HG03354 (cell line): ENCODE data around the gene LCE5A.
"Not testable (repeated sequence)": the region's sequence is repeated elsewhere in the genome, so short reads cannot be mapped to it uniquely, and the experiment has no call there.

Source experiments
- ATAC-seq: cut with Tn5 transposase; IDR thresholded peaks from one replicate; pipeline ENCODE4 v1.9.1; 2021; ENCODE audit warnings: mild to moderate bottlenecking; ENCODE audit not compliant: unreplicated experiment, poor library complexity, severe bottlenecking

The LCE5A gene, protein sequence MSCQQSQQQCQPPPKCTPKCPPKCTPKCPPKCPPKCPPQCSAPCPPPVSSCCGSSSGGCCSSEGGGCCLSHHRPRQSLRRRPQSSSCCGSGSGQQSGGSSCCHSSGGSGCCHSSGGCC

DNA sequence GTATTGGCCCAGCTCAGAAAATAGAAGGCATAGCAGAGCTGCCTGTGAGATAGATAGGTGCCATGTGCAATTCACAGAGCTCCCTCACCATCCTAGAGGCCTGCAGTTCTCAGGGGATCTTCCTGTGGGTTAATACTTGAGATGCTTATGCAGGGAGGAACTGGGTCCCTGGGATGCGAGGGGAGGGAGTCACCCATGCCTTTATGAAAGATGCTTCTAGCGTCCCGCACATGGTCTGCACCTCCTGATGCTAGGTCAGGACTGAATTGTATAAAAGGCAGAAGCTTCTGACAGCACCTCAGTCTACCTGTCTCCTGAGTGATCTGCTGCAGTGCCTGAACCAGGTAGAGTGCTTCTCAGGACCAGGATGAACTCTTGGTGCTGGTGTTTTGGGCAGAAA lies at the start of gene LCE5A:
Gene LCE5A (plus strand): TSS at position 301 of the 400 bp plus-strand sequence. CDS start 732 bp downstream, outside the sequence.
- no peak for ATAC-seq

DNA sequence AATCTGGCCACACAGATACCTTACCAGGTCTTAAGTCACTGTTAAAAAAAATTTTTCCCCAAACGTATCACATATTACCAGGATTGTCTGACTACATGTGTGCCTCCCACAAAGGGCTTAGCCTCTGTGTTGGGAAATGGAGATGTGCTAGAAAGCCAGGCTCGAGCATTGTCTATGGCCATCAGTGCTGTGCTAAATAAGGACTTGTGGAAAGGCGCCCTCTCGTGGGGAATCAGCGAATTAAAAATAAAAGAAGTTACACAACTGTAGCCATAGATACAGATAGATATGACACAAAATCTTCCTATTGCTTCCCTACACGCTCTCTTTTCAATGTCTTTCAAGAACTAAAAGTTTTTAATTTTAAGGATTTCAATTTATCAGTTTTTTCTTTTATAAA lies 49.1 kb upstream of the LCE5A start:
- no peak for ATAC-seq

DNA sequence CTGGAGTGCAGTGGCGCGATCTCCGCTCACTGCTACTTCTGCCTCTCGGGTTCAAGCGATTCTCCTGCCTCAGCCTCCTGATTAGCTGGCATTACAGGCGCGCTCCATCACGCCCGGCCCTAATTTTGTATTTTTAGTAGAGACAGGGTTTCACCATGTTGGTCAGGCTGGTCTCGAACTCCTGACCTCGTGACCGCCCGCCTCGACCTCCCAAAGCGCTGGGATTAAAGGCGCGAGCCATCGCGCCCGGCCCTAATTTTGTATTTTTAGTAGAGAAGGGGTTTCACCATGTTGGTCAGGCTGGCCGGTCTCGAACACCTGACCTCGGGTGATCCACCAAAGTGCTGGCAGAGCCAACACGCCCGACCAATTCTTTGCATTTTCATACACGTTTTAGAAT lies 48.0 kb upstream of the LCE5A start:
- ATAC-seq: no peak

DNA sequence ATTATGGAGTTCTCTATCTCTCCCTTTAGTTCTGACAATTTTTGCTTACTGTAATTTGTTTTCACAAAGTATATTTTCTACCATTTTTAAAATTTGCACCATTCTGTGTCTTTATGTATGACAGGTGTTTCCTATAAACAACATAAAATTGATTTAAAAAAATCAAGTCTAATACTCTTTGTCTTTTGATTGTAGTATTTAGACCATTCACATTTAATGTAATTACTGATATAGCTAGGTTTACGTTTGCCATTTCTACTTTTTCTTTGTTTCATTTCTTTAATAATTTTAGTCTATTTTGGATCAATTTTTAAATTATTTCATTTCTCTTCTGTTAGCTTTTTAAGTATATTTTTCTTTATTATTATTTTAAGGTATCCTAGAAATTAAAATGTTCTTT lies 44.4 kb upstream of the LCE5A start:
- no peak for ATAC-seq

DNA sequence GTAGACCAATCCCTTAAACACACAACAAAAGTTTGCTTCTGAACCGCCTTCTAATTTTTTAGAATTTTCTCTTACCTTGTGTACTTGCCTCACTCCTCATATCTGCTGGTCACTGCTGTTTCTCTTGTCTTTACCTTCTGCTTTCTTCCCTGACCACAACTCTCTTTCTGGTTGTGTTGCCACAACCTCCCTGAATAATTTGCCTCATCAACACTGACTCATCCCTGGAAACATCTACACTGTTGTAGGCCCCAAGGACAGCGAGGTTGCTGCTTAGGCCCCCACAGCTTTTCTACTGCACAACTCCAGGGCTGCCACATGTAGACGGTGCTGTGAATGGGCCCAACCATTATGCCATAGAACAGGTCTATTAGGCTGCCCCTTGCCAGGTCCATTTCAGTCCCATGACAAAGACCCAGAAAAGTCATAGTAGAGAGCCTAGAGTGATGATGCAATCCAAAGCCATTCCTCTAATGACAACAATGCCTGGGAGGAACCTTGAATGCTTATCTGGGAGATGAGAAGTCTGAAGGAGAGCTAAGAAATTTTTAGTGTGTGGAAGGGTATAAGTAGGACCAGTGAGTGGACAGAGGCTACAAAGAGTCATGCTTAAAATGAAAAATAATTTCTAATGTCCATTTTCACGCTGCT lies 36.6 kb upstream of the LCE5A start:
- no peak for ATAC-seq

DNA sequence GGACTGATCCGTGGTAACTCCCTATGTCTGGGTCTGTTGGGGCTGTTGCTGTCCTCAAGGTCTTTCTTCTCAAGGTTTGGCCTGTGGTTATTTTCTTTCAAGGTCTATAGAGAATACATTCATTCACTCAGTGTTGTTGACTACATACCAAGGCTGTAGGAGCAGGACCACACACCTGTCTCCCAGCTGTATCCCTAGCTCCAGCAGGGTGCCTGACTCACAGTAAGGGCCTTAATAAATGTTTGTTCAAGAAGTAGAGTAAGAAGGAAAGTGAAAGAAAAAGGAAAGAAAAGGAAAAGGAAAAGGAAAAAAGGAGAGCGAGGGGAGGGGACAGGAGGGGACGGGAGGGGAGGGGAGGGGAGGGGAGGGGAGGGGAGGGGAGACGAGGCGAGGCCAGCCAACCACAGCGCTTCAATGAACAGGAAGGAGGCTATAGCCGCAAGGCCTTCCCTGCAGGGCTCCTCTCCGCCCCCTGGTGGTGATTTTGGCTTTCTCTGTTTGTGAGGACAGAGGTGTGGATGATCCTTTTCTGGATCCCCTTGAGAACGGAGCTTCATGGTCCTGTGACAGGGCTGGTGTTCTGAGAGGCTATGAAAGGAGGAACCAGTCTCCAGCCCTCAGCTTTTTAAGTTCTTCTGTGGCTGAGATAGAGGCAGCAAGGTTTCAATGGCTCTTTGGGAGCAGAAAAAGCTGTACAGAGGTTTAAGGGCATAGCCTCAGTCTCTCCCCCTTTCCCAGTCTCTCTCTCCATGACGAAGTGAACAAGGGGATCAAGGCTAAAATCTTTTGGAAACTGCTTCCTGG lies 30.6 kb upstream of the LCE5A start:
- no peak for ATAC-seq

DNA sequence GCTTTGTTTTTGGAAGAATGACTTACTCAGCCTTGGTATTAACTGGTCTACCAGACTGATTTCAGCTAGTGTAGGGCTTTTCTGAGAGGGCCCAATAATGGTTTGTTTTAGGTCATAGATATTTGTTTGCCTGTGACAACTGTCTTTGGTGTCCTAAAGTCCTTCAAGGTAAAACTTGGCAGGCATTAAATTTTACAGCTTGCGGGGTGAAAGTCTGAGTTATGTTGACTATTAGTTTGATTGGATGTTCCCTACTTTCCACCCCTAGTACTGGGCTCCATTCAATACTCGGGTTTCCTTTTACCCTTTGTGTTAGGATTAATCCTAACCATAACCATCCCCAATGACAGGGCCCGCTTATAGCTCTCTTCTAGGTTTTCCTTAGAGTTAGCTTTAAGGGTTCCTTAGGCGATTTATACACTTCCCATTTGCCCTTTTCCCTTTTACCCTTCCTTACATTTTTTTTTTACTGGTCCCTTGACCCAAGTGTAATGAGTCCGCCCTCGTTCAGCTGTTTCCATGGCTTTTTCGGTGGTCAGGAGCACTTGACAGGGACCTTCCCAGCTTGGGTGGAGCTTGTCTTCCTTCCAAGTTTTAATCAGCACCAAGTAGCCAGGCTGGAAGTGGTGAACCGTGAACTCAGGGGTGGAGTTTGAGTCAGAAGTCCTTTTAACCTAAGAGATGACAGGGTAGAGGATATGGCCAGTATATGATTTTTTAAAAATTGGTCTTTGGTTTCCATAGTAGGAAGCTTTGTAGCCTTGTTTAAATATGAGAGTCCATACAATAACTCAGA lies 28.5 kb upstream of the LCE5A start:
- ATAC-seq: no peak

DNA sequence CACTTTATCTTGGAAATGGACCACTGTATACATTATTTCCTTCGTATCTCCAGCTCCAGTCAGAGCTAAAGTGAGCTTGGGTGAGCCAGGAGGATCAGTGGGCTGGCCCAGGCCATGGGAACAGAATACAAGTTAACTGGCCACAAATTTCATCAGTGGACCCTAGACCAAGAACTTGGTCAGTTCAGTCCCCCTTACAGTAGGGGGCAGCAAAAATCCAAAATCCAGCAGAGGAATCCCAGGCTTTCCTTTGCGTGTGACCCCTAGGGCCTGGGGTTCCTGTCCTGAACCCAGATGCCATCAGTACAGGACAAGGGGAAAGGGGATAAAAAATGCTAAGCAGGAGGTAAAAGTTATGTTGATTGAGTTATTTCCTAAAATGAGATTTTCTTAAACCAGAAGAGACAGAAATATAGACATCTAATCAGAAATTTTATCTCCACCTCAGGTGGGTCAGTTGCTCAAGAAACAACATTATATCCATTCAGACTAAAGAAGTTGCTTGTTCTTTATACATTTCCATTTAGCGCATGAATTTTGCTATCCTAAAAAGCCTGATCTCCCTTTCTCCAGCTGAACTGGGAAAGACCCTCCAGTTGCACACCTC lies 24.1 kb upstream of the LCE5A start:
- ATAC-seq: no peak

DNA sequence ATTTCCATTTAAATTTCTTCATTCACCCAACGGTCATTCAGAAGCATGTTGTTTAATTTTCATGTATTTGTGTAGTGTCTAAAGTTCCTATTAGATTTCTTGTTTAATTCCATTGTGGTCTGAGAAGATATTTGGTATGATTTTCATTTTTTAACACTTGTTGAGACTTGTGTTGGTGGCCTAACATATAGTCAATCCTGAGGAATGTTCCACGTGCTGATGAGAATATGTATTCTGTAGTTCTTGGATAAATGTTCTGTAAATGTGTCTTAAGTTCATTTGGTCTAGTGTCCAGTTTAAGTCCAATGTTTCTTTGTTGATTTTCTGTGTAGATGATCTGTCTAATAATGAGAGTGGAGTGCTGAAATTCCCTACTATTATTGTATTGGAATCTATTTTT lies 22.7 kb upstream of the LCE5A start:
- ATAC-seq: no peak

DNA sequence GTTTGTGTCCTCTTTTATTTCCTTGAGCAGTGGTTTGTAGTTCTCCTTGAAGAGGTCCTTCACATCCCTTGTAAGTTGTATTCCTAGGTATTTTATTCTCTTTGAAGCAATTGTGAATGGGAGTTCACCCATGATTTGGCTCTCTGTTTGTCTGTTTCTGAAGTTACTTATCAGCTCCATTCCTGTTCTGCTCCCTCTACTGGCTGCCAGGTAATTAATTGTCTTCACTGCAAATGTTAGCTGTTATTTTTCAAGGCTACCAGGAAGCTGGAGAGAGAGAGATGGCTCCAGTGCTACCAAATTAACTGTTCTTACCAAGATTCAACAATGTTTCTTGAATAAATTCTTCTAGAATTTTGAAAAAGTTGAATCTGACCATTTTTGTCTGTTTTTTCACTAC lies 19.1 kb upstream of the LCE5A start:
- ATAC-seq: not testable (repeated sequence)

DNA sequence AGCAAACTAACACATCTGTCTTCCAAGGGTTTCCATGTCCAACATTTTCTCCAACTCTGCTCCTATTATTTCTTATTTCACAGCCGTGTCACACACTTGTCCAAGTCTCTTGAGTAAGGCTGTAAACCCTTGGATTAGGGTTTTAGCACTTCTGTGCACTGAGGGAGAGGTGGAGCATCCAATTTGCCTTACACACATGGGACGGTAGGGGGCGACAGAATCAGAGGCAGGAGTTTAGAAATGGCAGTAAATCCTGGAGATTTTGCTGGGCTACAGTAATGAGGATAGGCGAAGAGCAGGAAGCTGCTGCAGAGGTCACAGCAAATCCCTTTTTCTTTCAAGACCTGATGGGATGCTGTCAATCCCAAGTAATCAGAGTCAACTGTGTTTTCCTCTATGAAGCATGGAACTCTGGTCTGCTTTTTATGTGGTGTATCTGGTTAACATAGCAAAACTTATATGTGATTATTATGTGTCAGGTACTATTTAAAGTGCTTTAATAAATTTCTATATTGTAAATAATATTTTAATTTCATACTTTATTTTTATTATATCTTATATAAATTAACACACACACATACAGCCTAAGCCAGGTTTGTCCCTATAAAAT lies 15.4 kb upstream of the LCE5A start:
- no peak for ATAC-seq

DNA sequence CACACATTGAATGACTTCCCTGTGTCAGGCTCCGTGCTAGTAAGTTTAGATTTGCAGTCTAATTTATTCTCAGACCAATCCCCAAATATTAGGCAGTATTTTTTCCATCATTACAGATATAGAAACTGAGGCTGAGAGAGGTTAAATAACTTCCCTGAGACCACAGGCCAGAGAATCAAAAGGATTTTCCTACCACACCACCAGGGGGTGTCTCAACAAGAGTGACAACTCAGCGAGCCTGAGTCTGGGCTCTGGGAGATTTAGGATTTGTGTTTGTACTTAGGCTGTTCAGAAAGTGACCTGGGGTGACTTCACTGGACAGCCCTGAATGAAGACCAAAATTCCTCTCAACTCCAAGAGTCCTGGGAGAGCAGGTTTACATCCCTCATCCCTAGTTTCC lies 13.3 kb upstream of the LCE5A start:
- ATAC-seq: no peak

DNA sequence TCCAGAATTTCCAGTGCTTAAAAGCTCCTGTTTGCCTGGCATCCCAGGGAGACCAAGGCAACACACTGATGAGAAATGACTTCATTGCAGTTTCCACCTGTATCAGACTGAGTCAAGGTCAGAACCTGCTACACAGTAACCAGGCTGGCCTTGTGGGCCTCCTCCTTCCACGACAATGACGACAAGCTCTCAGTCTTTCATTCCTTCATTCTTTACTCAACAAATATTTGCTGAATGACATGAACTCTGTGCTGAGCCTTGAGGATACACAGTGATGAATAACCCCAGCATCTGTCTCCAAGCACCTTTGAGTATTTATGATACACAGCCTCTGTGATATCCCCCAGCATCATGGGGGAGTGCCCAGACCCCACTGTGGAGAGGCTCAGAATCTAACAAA lies 8.9 kb upstream of the LCE5A start:
- ATAC-seq: no peak

DNA sequence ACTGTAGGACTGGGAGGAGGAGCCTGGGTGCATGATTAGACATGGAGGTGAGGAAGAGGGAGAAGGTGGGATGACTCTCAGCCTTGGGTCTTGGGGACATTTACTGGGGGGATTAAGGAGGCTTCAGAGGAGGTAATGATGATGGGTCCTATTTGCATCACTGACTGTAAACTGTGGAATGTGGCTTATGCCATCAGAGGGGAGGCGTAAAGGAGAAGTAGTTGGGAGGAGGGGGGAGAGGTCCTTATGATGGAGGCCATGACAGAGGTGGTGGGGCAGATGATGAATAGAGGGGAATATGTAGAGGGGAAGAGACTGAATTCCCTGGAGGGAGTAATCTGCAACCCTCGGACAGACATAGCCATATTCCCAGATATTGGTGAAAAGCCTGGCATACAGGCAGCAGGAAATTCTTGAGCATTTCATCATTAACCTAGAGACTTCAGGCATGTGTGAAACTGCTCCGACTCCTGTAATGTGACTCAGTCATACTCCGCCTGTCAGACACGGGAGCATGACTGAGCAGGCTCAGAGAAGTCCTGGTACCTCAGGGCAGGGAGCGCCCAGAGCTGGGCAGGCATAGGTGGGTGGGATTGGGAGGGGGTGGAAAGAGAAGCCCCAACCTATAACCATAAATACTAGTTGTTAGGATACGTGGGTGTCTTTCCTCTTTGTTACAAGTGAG lies 8.0 kb upstream of the LCE5A start:
- no peak for ATAC-seq

DNA sequence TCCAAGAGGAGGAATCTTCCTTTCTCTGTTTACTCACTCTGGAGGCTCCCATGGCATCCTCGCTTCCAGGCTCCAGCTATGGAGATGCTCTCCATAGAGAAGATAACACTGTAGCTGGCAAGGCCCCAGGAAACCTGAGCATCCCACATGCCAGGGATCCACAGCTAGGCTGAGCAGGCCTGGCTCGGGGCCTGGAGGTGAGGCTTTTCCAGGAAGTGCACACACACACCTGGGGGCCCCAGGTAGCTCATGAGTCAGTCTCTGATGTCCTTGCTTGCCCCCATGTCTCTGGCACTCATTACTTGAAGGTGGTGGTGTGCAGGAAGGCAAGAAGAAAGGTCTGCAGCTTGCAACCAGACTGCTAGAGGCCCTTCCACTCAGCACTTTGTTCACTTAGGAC lies 5.5 kb upstream of the LCE5A start:
- no peak for ATAC-seq

DNA sequence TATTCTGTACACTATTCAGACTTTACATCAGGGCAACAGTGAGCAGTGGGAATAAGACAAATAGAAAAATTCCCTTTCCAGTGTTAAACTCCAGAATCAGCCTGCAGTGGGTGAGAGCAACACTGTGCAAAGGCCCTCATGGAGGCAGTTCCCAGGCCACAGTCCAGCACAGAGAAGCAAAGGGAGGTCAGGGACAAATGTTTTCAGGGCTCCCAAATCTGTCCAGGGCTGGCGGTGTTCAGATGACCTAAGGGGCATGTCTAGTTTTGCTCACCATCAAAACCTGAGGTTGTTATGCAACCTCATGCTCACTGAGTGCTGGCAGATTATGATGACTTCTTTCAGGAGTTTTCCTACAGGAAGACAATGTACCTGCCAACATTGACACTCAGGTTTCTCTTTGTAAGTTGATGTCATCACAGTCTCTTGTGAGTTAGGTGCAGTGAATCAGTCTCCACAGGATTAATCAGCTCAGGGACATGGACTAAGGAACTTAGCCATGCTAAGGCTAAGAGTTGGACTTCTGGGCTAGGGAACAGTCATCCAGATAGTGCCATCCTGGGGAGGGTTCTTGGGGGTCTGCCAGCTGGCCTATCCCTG lies 3.6 kb upstream of the LCE5A start:
- ATAC-seq: no peak

DNA sequence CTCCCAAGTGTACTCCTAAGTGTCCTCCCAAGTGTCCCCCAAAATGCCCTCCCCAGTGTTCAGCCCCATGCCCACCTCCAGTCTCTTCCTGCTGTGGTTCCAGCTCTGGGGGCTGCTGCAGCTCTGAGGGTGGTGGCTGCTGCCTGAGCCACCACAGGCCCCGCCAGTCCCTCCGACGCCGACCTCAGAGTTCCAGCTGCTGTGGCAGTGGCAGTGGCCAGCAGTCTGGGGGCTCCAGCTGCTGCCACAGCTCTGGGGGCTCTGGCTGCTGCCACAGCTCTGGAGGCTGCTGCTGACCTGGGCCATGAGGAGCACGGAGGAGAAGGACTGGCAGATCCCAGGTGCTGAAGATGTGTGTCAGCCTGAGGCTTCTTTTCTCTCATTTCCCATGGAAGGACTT lies 993 bp downstream of the LCE5A start:
- no peak for ATAC-seq

DNA sequence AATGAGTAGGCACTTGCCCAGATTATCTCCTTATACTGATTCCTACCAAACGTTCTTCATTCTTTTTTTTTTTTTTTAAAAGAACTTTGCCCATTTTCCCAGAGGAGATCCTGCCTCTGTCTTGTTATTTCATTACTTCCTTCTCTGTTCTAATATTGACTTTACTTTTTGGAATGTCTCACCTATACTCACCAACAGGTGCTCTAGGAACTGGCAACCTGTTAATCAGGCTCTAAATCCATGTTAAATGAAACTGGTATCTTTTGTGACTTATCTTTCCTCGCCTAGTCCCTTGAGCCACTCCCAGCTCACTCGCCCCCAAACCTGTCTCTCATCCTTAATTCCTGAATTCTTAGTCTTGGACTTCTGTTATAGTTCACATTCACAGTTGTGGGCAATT lies 2.5 kb downstream of the LCE5A start:
- no peak for ATAC-seq
